Kasumi-1 (cell line): ENCODE measurements around the gene SLC6A17.

Source experiments
- DNase-seq, 2 experiments: peaks; one replicate each; lab custom pipeline; 2025; lab: John Stamatoyannopoulos, UW

SLC6A17 gene

GRCh38 chr1:110135666-110136065, 14.6 kb upstream of the SLC6A17 start:
- DNase-seq: no peak

- DNase-seq: no peak
These were observed 13.4 kb upstream of the SLC6A17 start for GRCh38 chr1:110136911-110137310.

GRCh38 chr1:110138956-110139355, 11.3 kb upstream of the SLC6A17 start:
- DNase-seq: no peak

GRCh38 chr1:110144366-110144765, 5.9 kb upstream of the SLC6A17 start:
- no peak for DNase-seq

- DNase-seq: peak; percentile 19 to 35
These were observed 1.3 kb upstream of the SLC6A17 start for GRCh38 chr1:110148961-110149360.

GRCh38 chr1:110151175-110151669, 928 bp downstream of the SLC6A17 start:
- no peak for DNase-seq

- no peak for DNase-seq
These were observed 2.0 kb downstream of the SLC6A17 start for GRCh38 chr1:110152133-110152785.

- DNase-seq: no peak
These were observed 3.2 kb downstream of the SLC6A17 start for GRCh38 chr1:110153407-110153950.

- peak; percentile 11 to 26 for DNase-seq
These were observed 5.7 kb downstream of the SLC6A17 start for GRCh38 chr1:110155878-110156522.

GRCh38 chr1:110158261-110158660, 8.0 kb downstream of the SLC6A17 start:
- DNase-seq: no peak

GRCh38 chr1:110159168-110159567, 8.9 kb downstream of the SLC6A17 start:
- DNase-seq: no peak

GRCh38 chr1:110160538-110161100, 10.3 kb downstream of the SLC6A17 start:
- no peak for DNase-seq

GRCh38 chr1:110161165-110161564, 10.9 kb downstream of the SLC6A17 start:
- DNase-seq: no peak

GRCh38 chr1:110161849-110162248, 11.6 kb downstream of the SLC6A17 start:
- no peak for DNase-seq

GRCh38 chr1:110163591-110163990, 13.3 kb downstream of the SLC6A17 start:
- no peak for DNase-seq

- DNase-seq: no peak
These were observed 14.5 kb downstream of the SLC6A17 start for GRCh38 chr1:110164725-110165350.

- DNase-seq: no peak
These were observed 15.5 kb downstream of the SLC6A17 start for GRCh38 chr1:110165761-110166231.

GRCh38 chr1:110166861-110167260, 16.6 kb downstream of the SLC6A17 start:
- DNase-seq: no peak

- no peak for DNase-seq
These were observed 20.8 kb downstream of the SLC6A17 start for GRCh38 chr1:110170766-110171733.

GRCh38 chr1:110172001-110172400, 21.7 kb downstream of the SLC6A17 start:
- DNase-seq: no peak

- no peak for DNase-seq
These were observed 23.3 kb downstream of the SLC6A17 start for GRCh38 chr1:110173466-110174105.
